Prostate gland (tissue), 2 donors: ENCODE data around the gene NINJ2.

Source experiments
- POLR2A ChIP-seq: fragments of 450-650 bp; IDR thresholded peaks from one replicate; pipeline ENCODE4 v1.6.1; 2016; ENCODE audit warnings: antibody characterized with exemption, mild to moderate bottlenecking
- POLR2AphosphoS5 ChIP-seq: sonication (generic); formaldehyde crosslinking; IDR thresholded peaks from one replicate; pipeline ENCODE4 v1.6.1; 2017; ENCODE audit warnings: antibody characterized with exemption
- TF ChIP-seq, protein P1 (sequence below), 4 experiments: fragments of 200-600 bp in 2 of 4; fragments of 450-650 bp in 2 of 4; sonication (generic) in 2 of 4; IDR thresholded peaks; 1 replicate in 3 of 4; 2 replicates in 1 of 4; pipeline ENCODE4 v1.5.1; 2016 to 2019; ENCODE audit warnings: antibody characterized with exemption in 4 of 4, mild to moderate bottlenecking in 2 of 4, moderate library complexity in 2 of 4

- TF ChIP-seq, protein P1, sequence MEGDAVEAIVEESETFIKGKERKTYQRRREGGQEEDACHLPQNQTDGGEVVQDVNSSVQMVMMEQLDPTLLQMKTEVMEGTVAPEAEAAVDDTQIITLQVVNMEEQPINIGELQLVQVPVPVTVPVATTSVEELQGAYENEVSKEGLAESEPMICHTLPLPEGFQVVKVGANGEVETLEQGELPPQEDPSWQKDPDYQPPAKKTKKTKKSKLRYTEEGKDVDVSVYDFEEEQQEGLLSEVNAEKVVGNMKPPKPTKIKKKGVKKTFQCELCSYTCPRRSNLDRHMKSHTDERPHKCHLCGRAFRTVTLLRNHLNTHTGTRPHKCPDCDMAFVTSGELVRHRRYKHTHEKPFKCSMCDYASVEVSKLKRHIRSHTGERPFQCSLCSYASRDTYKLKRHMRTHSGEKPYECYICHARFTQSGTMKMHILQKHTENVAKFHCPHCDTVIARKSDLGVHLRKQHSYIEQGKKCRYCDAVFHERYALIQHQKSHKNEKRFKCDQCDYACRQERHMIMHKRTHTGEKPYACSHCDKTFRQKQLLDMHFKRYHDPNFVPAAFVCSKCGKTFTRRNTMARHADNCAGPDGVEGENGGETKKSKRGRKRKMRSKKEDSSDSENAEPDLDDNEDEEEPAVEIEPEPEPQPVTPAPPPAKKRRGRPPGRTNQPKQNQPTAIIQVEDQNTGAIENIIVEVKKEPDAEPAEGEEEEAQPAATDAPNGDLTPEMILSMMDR (IDR thresholded peaks at IDR 0.05) = no peak
- TF ChIP-seq POLR2A (no peak), POLR2AphosphoS5 (no peak)
These were observed 50.4 kb downstream of the NINJ2 start for GRCh38 chr12:612886-613285.
